GM21737 (cell line): ENCODE results near the gene GNAS-AS1.

Experiments used
- ATAC-seq: cut with Tn5 transposase; IDR thresholded peaks from one replicate; pipeline ENCODE4 v1.9.1; 2021; ENCODE audit warnings: mild to moderate bottlenecking, moderate library complexity; ENCODE audit not compliant: unreplicated experiment

GNAS-AS1 gene

GRCh38 chr20:58813369-58813768, 37.3 kb downstream of the GNAS-AS1 start:
- no peak for ATAC-seq

- no peak for ATAC-seq
Measured at GRCh38 chr20:58811334-58811733, 39.4 kb downstream of the GNAS-AS1 start.

- ATAC-seq = no peak
Measured at GRCh38 chr20:58810879-58811250, 39.8 kb downstream of the GNAS-AS1 start.

DNA sequence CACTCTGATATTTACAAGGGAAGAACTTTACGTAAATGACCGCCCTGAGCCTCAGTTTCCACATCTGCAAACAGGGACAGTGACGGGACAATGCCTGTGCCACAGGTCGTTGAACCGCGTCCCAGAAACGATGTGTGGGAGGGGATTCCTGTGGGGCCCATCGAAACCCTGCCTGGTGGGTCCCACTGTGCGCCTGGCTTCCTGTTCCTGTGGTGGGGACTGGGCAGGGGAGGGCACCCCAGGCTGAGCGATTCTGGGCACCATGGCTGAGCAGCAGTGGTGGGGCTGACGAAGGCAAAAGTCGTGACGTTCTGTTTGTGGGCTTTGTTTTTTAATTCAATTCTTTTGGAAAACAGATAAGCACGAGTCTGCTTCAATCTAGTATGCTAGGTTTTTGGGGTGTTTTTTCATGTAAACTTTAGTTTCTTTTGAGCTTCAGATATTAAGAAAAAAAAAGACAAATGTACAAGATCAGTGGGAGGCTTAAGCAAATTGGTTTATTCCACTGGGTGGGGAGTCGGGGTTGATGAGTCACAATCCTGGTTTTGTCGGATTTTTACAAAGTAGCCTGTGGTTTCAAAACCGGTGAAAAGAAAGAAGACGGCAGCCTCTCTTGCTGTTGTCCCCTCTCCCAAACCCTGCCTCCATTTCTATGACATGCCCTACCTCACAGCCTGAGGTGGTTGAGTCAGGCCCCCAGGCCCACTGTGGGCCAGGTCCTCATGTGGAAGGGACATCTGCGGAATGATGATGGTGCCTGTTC, 40.4 kb downstream of the GNAS-AS1 start:
- no peak for ATAC-seq

- ATAC-seq = no peak
Measured at GRCh38 chr20:58808271-58809046, 42.2 kb downstream of the GNAS-AS1 start.

GRCh38 chr20:58807801-58808200, 42.9 kb downstream of the GNAS-AS1 start:
- ATAC-seq = no peak

- ATAC-seq = no peak
Measured at GRCh38 chr20:58803533-58803932, 47.2 kb downstream of the GNAS-AS1 start.

GRCh38 chr20:58802061-58802460, 48.6 kb downstream of the GNAS-AS1 start:
- ATAC-seq = no peak

- ATAC-seq = no peak
Measured at GRCh38 chr20:58800134-58800871, 50.4 kb downstream of the GNAS-AS1 start.

GRCh38 chr20:58797371-58798338, 53.0 kb downstream of the GNAS-AS1 start:
- ATAC-seq = no peak

- ATAC-seq = no peak
Measured at GRCh38 chr20:58795923-58796245, 54.8 kb downstream of the GNAS-AS1 start.

DNA sequence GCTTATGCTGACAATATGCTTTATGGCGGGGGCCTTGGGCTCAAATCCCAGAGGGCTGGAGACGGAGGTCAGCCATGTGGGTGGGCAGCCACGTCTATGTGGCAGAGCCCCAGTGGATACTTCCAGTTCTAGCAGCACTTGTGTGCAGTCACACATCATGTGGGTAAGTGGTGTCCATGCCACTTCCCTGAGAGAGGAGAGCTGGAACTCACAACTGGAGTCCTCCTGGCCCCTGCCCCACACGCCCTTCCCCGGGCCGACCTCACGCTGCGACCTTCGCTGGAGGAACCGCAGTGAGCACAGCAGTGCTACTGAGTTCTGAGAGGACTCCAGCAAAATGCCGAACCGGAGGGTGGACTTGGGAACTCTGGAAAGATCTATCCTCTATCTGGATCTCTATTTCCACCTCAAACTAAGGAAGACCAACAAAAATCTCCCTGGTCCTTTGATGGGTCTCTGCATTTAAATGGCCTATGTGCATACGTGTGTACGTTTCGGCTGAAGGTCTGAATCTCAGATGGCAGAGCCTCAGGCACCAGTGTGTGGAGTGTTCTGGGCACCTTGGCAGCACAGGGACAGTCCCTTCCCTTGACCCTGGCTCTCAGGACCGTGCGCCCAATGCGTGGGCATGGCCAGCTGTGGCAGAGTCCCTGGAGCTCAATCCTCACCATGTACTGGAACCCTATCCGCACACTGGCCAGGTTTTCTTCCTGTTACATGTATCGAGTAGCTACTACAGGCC, 55.4 kb downstream of the GNAS-AS1 start:
- no peak for ATAC-seq

GRCh38 chr20:58794510-58795180, 56.1 kb downstream of the GNAS-AS1 start:
- no peak for ATAC-seq

GRCh38 chr20:58793512-58794420, 56.9 kb downstream of the GNAS-AS1 start:
- ATAC-seq = no peak

DNA sequence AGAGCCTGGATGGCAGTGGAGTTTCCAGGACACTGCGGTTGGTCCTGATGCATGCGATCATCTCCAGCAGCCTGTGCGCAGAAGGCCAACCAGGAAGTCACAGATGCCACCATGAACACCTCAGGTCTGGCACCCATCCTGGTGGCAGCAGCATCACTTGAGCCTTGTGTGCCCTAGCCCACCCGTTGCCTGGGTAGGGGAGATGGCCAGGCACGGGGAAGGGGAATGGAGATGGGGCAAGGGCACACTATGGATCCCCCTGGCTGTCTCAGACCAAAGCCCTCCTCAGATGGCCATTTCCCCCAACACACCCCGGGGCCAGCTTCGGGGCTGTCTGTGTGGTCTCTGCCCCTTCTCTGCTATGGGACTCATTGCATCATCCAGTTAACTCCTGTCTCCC, 58.3 kb downstream of the GNAS-AS1 start:
- no peak for ATAC-seq

DNA sequence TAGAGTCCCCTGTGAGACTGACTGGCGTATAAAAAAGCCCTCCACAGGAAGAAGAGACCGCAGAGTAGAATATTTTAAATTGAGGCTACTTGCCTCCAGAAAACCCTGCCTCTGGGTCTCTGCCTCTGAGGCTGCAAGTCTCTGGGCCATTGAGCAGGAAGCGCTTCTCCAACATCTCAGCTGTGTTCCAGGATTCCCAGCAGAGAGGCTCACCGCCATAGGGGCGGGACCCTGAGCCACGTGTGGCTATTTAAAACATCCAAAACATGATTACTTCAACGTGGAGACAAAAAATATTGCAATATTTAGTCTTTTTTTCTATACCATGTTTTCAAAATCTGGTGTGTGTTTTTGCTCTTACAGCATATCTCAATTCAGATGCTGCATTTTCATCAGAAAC, 59.4 kb downstream of the GNAS-AS1 start:
- no peak for ATAC-seq

GRCh38 chr20:58790454-58790853, 60.2 kb downstream of the GNAS-AS1 start:
- no peak for ATAC-seq

- ATAC-seq = no peak
Measured at GRCh38 chr20:58788896-58789544, 61.7 kb downstream of the GNAS-AS1 start.
